ACHN (cell line): ENCODE results near the gene HHAT.

ENCODE experiments used
- DNase-seq: peaks from one replicate; pipeline ENCODE4 v3.0.0-alpha.2; 2015
- in situ Hi-C: cut with HindIII; loops from 2 replicates; pipeline ENCODE4 v1.10.0; 2017; ENCODE audit warnings: low sequenced_read_pairs, low pct_ligation_motif_present, low pct_unique_long_range_greater_than_20kb

The HHAT gene

GRCh38 chr1:210455840-210456603 lies 127.3 kb downstream of the HHAT start:
- no peak for DNase-seq
- in situ Hi-C loops: no loop called here

- DNase-seq: no peak
- in situ Hi-C loops: no loop called here
These were observed 128.1 kb downstream of the HHAT start for GRCh38 chr1:210456731-210457255.

DNA sequence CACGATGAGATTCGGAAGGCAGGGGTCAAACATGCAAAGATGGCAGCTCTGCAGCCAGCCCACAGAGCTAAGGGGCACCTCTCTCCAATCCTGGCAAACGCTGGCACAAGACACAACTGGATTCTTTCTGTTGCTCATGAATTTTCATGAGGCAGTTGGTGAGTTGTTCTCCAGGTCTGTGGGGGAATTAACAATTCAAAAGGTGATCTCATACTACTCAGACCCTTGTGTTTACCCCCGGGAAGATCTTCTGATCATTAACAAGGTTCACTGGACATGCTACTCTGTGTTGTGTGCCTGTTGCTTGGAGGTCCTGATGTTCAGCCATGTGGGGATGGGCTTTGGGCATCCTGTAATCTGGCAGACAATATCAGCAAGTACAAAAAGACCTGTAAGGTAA lies 128.9 kb downstream of the HHAT start:
- DNase-seq: no peak
- in situ Hi-C loops: no loop called here

GRCh38 chr1:210464519-210465039 lies 135.9 kb downstream of the HHAT start:
- in situ Hi-C loops: no loop called here
- DNase-seq: peak; percentile 98

DNA sequence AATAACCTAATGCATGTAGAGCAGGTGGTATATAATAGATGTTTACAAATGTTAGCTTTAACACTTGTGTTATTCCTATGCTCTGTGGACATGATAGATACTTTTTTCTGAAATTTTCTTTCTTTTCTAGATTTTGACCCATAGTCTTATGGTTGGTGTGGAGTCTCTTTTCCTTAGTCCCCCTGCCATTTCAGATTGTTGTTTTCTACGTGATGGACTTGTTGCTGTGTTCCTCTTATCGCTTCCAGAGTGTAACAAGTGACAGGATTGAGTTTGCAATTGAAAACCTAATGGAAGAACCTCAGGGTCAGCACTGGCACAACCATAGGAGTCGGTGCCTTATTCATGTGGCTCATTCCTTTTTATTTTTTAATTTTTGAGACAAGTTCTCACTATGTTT lies 136.4 kb downstream of the HHAT start:
- in situ Hi-C loops: no loop called here
- DNase-seq: no peak

DNA sequence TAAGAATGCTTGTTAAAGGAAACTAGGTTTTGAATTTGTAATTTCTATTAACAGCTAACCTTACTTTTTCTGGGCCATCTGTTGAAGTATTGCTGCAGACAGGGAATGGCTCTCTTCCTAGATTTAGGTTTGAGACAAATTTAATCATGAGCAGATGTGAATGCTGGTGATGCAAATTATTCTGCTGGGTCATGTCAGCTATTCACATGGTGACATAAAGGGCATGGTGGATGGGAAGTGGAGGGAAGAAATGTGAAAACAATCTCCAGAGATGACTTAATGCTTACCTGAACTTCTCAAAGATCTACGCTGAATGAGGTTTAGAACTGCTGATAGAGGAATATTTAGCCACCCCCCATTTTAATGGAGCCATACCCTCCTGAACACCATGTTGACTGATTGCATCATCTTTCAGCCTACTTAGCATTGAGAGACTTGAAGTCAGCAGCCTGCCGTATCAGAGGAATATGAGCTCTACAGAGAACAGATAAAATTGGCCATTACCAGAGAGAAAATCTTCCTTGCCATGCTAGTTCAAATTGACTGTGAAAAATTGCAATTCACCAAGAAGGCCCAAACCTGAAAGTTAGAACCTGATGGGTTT lies 138.8 kb downstream of the HHAT start:
- no peak for DNase-seq
- in situ Hi-C loops: no loop called here

GRCh38 chr1:210469441-210469840 lies 140.7 kb downstream of the HHAT start:
- no peak for DNase-seq
- in situ Hi-C loops: no loop called here

GRCh38 chr1:210475321-210475720 lies 146.6 kb downstream of the HHAT start:
- in situ Hi-C loops: no loop called here
- DNase-seq: no peak

DNA sequence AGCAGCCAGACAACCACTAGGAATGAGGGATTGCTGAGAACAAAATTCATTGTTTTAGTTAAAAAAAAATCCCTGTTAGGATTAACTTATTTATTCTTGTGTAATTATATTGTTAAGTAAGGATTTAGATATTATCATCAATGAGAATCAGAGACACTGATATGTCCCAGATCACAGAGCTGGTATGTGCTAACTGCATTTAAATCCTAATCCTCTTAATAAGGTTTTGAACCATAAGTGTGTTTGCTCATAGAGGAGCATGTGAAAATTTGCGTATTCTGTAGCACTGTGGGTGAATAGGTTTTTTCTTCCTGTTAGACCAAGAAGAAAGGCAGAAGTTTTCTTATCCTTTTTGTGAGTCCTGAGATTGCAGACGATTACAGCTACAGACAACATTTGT lies 147.1 kb downstream of the HHAT start:
- in situ Hi-C loops: no loop called here
- no peak for DNase-seq

DNA sequence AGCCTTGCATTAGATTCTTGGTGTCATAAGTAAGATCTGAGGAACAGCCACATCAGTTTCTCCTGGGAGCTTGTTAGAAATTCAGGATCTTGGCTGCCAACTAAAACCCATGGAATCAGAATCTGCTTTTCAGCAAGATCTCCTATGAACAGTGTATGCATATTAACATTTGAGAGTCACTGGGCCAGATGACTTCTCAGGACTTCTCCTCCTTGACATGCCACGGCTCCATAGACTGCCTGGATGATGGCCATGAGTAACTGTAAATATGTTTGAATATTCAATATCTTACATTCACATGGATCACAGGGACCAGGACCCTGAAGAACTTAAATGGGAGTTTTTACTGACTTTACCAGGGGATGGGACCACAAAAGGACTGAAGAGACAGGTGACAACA lies 148.0 kb downstream of the HHAT start:
- in situ Hi-C loops: no loop called here
- DNase-seq: no peak

- in situ Hi-C loops: no loop called here
- no peak for DNase-seq
These were observed 148.7 kb downstream of the HHAT start for GRCh38 chr1:210477328-210477924.

- in situ Hi-C loops: no loop called here
- DNase-seq: no peak
These were observed 150.1 kb downstream of the HHAT start for GRCh38 chr1:210478820-210479219.

DNA sequence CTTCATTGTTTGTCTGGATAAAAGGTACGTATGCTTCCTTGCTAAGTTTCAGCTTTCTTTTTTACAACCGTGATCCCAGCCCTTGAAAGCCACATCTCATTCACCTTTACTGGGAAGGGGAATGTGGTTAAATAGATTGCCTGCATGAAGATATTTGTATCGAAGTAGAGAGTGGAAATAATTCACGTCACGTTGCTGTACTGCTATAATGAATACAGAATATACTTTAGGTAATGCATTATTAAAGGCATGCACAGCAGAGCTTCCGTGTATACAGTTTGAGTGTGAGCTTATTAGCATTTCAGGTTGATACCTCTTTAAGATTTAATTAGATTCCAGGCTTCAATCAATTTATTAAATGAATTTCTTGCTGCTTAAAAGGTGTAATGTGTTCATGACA lies 153.8 kb downstream of the HHAT start:
- in situ Hi-C loops: no loop called here

GRCh38 chr1:210482945-210483617 lies 154.4 kb downstream of the HHAT start:
- no peak for DNase-seq
- in situ Hi-C loops: no loop called here

More for the DNA sequence above, 153.8 kb downstream of the HHAT start:
- DNase-seq: no peak

GRCh38 chr1:210483821-210484220 lies 155.1 kb downstream of the HHAT start:
- DNase-seq: no peak
- in situ Hi-C loops: no loop called here

GRCh38 chr1:210487021-210487420 lies 158.3 kb downstream of the HHAT start:
- DNase-seq: no peak
- in situ Hi-C loops: no loop called here

DNA sequence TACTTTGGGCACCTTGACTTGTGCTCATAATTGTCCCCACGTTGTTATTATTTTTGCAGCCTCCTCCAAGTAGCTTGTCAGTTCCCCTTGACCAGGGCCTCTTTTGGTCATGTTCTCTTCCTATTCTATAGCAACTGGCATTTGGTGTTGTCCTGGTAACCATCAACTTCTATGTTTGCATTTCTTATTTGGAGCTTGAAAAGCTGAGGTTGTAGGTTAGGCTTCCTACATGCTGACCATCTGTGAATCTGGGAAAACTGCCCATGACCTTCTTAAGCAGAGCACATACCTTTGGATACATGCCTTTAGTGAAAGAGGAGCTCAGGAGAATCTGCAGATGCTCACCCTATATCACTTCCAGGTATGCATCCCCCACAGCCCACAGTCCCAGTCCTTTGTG lies 160.8 kb downstream of the HHAT start:
- in situ Hi-C loops: no loop called here
- no peak for DNase-seq

- in situ Hi-C loops: no loop called here
- no peak for DNase-seq
These were observed 162.1 kb downstream of the HHAT start for GRCh38 chr1:210490781-210491180.

DNA sequence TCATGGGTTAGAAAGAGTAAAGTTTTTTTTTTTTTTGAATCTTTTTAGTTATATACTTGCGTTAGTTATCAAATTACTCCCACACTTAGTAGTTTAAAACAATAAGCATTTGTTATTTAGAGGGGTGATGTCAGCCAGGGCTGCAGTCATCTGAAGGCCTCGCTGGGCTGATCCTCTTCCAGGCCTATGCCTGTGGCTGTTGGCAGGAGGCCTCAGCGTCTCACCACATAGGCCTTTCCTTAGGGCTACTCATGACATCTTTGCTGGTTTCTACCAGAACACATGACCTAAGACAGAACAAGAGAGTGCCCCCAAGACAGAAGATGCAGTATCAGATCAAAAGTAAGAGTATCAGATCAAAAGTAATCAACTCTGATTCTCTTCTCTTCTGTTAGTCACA lies 167.4 kb downstream of the HHAT start:
- DNase-seq: no peak
- in situ Hi-C loops: no loop called here
